Colonic mucosa (tissue), 4 donors: Measurements from ENCODE around the gene STYXL1. TPM values are rescaled to one million over a fixed set of nuclear protein-coding genes. Genes with fewer than 3 reads are reported as not detected.

Experiments
- DNase-seq: peaks from one replicate; pipeline ENCODE4 v3.0.0-alpha.2; 2020
- H3K27ac ChIP-seq: fragments of 200-600 bp; one replicate; pipeline ENCODE4 v1.8.0; 2021
- H3K27me3 ChIP-seq: fragments of 200-600 bp; one replicate; pipeline ENCODE4 v1.8.0; 2021
- H3K36me3 ChIP-seq: fragments of 200-600 bp; one replicate; pipeline ENCODE4 v1.8.0; 2021
- H3K4me1 ChIP-seq: fragments of 200-600 bp; one replicate; pipeline ENCODE4 v1.8.0; 2021; ENCODE audit warnings: mild to moderate bottlenecking
- H3K4me3 ChIP-seq: fragments of 200-600 bp; one replicate; pipeline ENCODE4 v1.8.0; 2021
- H3K9ac ChIP-seq, 2 donors: one replicate each; pipeline ENCODE4 v1.7.0; 2013; ENCODE audit warnings: control low read depth in 2 of 2, low read depth in 2 of 2, low read length in 2 of 2
- H3K9me3 ChIP-seq: fragments of 200-600 bp; one replicate; pipeline ENCODE4 v1.8.0; 2021
- intact Hi-C: fragments of 100-400 bp; cut with DNase I; formaldehyde crosslinking; loops from one replicate; pipeline ENCODE4 v1.14.1; 2022
- total RNA-seq, 2 donors: library from RNA; stranded (reverse); fragmentation: NEBNext Ultra II Directional in 1 of 2; extraction: Animal tissue kit (Norgen Biotek cat#: 25700) in 1 of 2; gene quantifications; one replicate each; pipeline ENCODE4 v1.2.1, GENCODE V29; 2021
- TF ChIP-seq, protein P1 (sequence below): fragments of 200-600 bp; IDR thresholded peaks from one replicate; pipeline ENCODE4 v1.8.0; 2022; ENCODE audit warnings: antibody characterized with exemption, mild to moderate bottlenecking
- donor health status: healthy.
- donor health status: DM: no; HTN: no; CAD: no.
- donor health status: DM: no; HTN: no; CAD: no.

STYXL1 gene
- total RNA-seq, 2 donors from 2014 or later: 32.4 to 36.7 TPM

- H3K9ac ChIP-seq: no peak overlapping the region
- no peaks in the 10 kb centered on the region for H3K27me3 ChIP-seq
- H3K27ac ChIP-seq: no peak overlapping the region
- intact Hi-C loops: loop anchor here (5.0 kb wide), 1 partner anchor 63 kb away; no protein-coding TSS in a partner anchor
- peaks cover 22% of the 10 kb centered on the region for H3K36me3 ChIP-seq
- no peak overlapping the region for H3K4me3 ChIP-seq
- TF ChIP-seq, protein P1, sequence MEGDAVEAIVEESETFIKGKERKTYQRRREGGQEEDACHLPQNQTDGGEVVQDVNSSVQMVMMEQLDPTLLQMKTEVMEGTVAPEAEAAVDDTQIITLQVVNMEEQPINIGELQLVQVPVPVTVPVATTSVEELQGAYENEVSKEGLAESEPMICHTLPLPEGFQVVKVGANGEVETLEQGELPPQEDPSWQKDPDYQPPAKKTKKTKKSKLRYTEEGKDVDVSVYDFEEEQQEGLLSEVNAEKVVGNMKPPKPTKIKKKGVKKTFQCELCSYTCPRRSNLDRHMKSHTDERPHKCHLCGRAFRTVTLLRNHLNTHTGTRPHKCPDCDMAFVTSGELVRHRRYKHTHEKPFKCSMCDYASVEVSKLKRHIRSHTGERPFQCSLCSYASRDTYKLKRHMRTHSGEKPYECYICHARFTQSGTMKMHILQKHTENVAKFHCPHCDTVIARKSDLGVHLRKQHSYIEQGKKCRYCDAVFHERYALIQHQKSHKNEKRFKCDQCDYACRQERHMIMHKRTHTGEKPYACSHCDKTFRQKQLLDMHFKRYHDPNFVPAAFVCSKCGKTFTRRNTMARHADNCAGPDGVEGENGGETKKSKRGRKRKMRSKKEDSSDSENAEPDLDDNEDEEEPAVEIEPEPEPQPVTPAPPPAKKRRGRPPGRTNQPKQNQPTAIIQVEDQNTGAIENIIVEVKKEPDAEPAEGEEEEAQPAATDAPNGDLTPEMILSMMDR: no peak
- DNase-seq: peak; percentile 68
- H3K9me3 ChIP-seq: no peaks in the 10 kb centered on the region
- H3K4me1 ChIP-seq: no peaks in the 10 kb centered on the region
These were observed 21.4 kb upstream of the STYXL1 start for GRCh38 chr7:76069238-76069638.

DNA sequence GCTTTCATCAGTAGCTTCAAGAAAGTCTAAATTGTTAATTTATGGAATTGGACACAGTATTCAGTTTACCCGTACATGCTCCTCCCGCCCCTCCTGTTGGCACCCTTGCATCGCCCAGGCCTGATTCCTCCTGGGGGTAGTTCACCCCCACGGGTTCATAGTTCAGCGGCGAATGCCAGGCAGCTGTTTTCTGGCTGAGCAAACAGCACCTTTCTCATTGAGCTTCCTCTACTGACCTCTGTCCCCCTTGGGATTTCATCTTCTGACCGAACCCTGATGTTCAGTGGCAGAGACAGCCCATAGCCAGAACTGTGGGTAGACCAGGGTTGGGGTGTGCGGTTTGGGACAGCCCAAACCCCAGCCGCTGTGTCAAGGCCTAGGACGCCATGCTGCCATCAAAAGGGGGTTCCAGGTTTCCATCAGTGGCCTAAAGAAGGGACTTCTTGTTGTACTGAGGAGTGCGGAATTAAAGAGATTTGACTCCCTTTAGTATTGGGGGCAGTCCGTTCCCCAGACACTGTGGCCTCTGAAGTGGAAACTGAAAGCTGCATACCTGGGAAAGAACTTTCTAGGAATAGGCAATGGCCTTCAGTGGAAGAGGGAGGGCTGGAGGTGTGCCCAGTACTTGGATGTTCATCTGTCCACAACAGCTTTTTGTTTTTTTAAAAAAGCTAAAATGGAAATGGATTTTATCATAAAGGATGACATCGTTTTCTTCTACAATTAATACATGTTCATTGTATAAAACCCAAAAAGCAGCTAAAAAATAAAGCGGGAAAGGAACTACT is 19.1 kb upstream of the STYXL1 start:
- no peaks in the 10 kb centered on the region for H3K27me3 ChIP-seq
- no peak overlapping the region for H3K27ac ChIP-seq
- no peaks in the 10 kb centered on the region for H3K9me3 ChIP-seq
- DNase-seq: no peak
- H3K4me3 ChIP-seq: no peak overlapping the region
- TF ChIP-seq, protein P1: no peak
- peaks cover 23% of the 10 kb centered on the region for H3K36me3 ChIP-seq
- H3K9ac ChIP-seq: no peak overlapping the region
- intact Hi-C loops: loop anchor here (5.0 kb wide), 1 partner anchor 65 kb away; no protein-coding TSS in a partner anchor
- H3K4me1 ChIP-seq: no peaks in the 10 kb centered on the region

- H3K36me3 ChIP-seq: peaks cover 27% of the 10 kb centered on the region
- TF ChIP-seq, protein P1: no peak
These were observed 17.3 kb upstream of the STYXL1 start for GRCh38 chr7:76065016-76065612.

DNA sequence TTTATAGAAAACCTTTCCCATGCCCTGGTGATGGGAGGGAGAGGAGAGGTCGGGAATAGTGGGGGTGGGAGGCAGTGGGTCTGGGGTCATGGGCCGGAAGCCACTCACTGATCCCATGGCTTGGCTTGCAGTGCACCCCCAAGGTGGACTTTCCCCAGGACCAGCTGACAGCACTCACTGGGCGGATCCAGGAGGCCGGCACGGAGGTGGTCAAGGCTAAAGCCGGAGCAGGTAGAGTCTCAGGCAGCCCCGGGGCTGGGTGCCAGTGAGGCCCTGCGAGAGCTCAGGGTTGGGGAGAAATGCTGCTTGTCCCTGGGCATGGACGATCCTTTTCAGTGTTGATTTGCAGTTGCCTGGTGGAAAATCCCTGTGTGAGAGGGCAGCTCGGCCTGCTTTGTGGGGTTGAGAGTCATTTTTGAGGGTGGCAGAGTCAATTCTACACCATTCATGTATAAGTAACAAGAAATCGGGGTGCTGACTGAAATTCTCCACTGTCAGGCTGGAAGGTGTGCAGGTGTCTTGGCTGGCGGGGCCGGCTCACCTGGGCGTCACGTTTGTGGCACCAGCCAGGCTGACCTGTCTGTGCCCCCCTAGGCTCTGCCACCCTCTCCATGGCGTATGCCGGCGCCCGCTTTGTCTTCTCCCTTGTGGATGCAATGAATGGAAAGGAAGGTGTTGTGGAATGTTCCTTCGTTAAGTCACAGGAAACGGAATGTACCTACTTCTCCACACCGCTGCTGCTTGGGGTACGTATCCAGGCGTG is 16.6 kb upstream of the STYXL1 start:
- intact Hi-C loops: no loop called here
- Histone ChIP-seq H3K4me1 (no peaks in the 10 kb centered on the region), H3K9me3 (no peaks in the 10 kb centered on the region), H3K27me3 (no peaks in the 10 kb centered on the region), H3K9ac (no peak overlapping the region), H3K27ac (no peak overlapping the region), H3K36me3 (peaks cover 29% of the 10 kb centered on the region), H3K4me3 (no peak overlapping the region)
- TF ChIP-seq, protein P1: no peak
- DNase-seq: no peak

More at GRCh38 chr7:76065016-76065612, 17.3 kb upstream of the STYXL1 start:
- Histone ChIP-seq H3K9me3 (no peaks in the 10 kb centered on the region), H3K4me3 (no peak overlapping the region), H3K4me1 (no peaks in the 10 kb centered on the region), H3K9ac (no peak overlapping the region), H3K27me3 (no peaks in the 10 kb centered on the region), H3K27ac (no peak overlapping the region)
- intact Hi-C loops: loop anchor here (5.0 kb wide), 1 partner anchor 67 kb away; no protein-coding TSS in a partner anchor
- no peak for DNase-seq

- Histone ChIP-seq H3K36me3 (peaks cover 29% of the 10 kb centered on the region), H3K27ac (no peak overlapping the region), H3K4me3 (no peak overlapping the region), H3K27me3 (no peaks in the 10 kb centered on the region), H3K4me1 (no peaks in the 10 kb centered on the region), H3K9ac (no peak overlapping the region), H3K9me3 (no peaks in the 10 kb centered on the region)
- intact Hi-C loops: no loop called here
- DNase-seq: peak; percentile 81
- TF ChIP-seq, protein P1: no peak
These were observed 15.7 kb upstream of the STYXL1 start for GRCh38 chr7:76063525-76063924.
